Smooth muscle cell (in vitro differentiated cells): ENCODE measurements around the gene CDC42EP3. TPM values are rescaled to one million over a fixed set of nuclear protein-coding genes. Genes with fewer than 3 reads are reported as not detected.

Source experiments
- DNase-seq: peaks from one replicate; lab custom pipeline; 2025; ENCODE audit not compliant: unreplicated experiment; lab: John Stamatoyannopoulos, UW
- H2AFZ ChIP-seq: fragments of 200-600 bp; sonication (generic); 2 replicates; pipeline ENCODE4 v1.6.0; 2016; ENCODE audit warnings: antibody characterized with exemption, low read depth, mild to moderate bottlenecking
- H3F3A ChIP-seq: fragments of 200-600 bp; sonication (generic); 2 replicates; pipeline ENCODE4 v1.6.0; 2017; ENCODE audit warnings: antibody characterized with exemption, low read depth
- H3K27ac ChIP-seq: fragments of 200-600 bp; sonication (generic); 2 replicates; pipeline ENCODE4 v1.5.1; 2016; ENCODE audit warnings: low read depth, mild to moderate bottlenecking
- H3K27me3 ChIP-seq: fragments of 200-600 bp; sonication (generic); 2 replicates; pipeline ENCODE4 v1.6.1; 2016; ENCODE audit warnings: low read depth, mild to moderate bottlenecking
- H3K36me3 ChIP-seq: fragments of 200-600 bp; sonication (generic); 2 replicates; pipeline ENCODE4 v1.5.1; 2016; ENCODE audit warnings: low read depth
- H3K4me1 ChIP-seq: fragments of 200-600 bp; sonication (generic); 2 replicates; pipeline ENCODE4 v1.5.1; 2016; ENCODE audit warnings: low read depth
- H3K4me2 ChIP-seq: fragments of 200-600 bp; sonication (generic); 2 replicates; pipeline ENCODE4 v1.6.0; 2016; ENCODE audit warnings: mild to moderate bottlenecking
- H3K4me3 ChIP-seq: fragments of 200-600 bp; sonication (generic); 2 replicates; pipeline ENCODE4 v1.5.1; 2016; ENCODE audit warnings: mild to moderate bottlenecking
- H3K79me2 ChIP-seq: fragments of 200-600 bp; sonication (generic); 2 replicates; pipeline ENCODE4 v1.6.0; 2016; ENCODE audit warnings: low read depth, mild to moderate bottlenecking
- H3K9ac ChIP-seq: fragments of 200-600 bp; sonication (generic); 2 replicates; pipeline ENCODE4 v1.6.0; 2016; ENCODE audit warnings: low read depth
- H3K9me3 ChIP-seq: fragments of 200-600 bp; sonication (generic); replicated peaks from 2 replicates; pipeline ENCODE4 v1.5.1; 2016; ENCODE audit warnings: low read depth
- H4K20me1 ChIP-seq: fragments of 200-600 bp; sonication (generic); 2 replicates; pipeline ENCODE4 v1.6.0; 2016; ENCODE audit warnings: low read depth
- whole genome bisulfite sequencing: methylation state at CpG from one replicate; pipeline ENCODE4 v1.1.7; 2016; ENCODE audit warnings: low lambda C conversion rate; 5-methylcytosine and 5-hydroxymethylcytosine counted together
- polyA plus RNA-seq: library from polyadenylated mRNA; unstranded; fragments of >200 nt; fragmentation: Nextera tagmentation; extraction: Ambion mirVana; gene quantifications from 2 replicates; pipeline ENCODE4 v1.2.1, GENCODE V29; 2016
- total RNA-seq: library from RNA; depleted of rRNA; stranded (reverse); fragments of >200 nt; gene quantifications from 2 replicates; pipeline ENCODE4 v1.2.3, GENCODE V29; 2014
- TF ChIP-seq, protein P1 (sequence below): fragments of 200-600 bp; sonication (generic); IDR thresholded peaks from 2 replicates; pipeline ENCODE4 v1.5.1; 2017; ENCODE audit warnings: borderline replicate concordance, mild to moderate bottlenecking, antibody characterized with exemption; ENCODE audit not compliant: insufficient read depth, poor library complexity, severe bottlenecking

Gene CDC42EP3
- total and polyA plus RNA-seq, 2 experiments from 2014 or later = 40.0 to 51.1 TPM

DNA sequence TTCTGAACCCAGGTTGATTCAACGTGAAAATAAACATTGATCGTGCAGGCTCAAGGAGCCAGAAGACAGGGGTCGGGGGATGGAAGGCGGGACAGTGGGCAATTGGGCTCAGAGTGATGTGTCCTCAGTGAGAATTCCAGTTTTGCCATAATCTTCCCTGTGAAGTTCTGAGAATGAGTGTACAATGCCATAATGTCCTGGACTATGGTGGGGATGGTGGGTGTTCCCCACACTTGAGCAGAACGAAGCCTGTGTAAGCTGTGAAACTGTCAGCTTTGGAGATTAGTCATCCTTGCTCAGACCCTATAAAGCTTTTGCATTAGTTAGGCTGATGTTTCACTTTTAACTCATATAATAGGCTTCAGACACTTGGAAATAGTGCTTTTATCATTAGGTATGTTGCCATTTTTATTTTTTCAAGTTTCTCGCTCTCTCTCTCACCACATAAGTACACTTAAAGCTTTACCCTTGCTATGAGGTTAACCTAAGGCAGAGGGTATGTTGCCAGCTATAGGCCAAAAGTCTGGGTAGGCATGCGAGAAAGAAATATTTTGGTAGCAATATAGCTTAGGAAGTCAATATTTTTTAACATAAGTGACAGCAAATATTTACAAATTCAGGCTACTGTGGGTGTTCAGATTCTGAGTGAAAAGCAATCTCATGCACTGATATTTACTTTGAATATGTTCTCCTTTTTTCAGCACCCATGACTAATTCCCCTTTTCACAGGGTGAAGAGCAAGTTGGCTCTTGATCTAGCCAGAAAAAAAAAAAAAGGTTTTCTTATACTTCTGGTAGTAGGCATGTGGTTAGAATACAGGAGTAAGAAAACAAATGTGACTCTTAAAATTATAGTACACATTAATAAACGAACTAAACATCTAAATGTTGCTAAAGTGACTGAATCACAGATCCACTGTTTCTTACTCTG, 47.2 kb downstream of the CDC42EP3 start:
- Histone ChIP-seq H3K79me2 (no peaks in the 10 kb centered on the region), H3F3A (peaks cover 5% of the 10 kb centered on the region), H3K27me3 (no peaks in the 10 kb centered on the region), H3K36me3 (no peaks in the 10 kb centered on the region), H3K9me3 (no peaks in the 10 kb centered on the region), H3K9ac (no peak overlapping the region), H3K4me3 (no peak overlapping the region), H2AFZ (no peak overlapping the region), H3K4me2 (peak overlapping the region; percentile 58), H3K4me1 (no peaks in the 10 kb centered on the region), H3K27ac (peak overlapping the region; percentile 79), H4K20me1 (no peaks in the 10 kb centered on the region)
- DNase-seq = no peak
- 58% methylated on average over 8 of the region's 8 CpGs for WGBS
- TF ChIP-seq, protein P1, sequence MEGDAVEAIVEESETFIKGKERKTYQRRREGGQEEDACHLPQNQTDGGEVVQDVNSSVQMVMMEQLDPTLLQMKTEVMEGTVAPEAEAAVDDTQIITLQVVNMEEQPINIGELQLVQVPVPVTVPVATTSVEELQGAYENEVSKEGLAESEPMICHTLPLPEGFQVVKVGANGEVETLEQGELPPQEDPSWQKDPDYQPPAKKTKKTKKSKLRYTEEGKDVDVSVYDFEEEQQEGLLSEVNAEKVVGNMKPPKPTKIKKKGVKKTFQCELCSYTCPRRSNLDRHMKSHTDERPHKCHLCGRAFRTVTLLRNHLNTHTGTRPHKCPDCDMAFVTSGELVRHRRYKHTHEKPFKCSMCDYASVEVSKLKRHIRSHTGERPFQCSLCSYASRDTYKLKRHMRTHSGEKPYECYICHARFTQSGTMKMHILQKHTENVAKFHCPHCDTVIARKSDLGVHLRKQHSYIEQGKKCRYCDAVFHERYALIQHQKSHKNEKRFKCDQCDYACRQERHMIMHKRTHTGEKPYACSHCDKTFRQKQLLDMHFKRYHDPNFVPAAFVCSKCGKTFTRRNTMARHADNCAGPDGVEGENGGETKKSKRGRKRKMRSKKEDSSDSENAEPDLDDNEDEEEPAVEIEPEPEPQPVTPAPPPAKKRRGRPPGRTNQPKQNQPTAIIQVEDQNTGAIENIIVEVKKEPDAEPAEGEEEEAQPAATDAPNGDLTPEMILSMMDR = no peak

DNA sequence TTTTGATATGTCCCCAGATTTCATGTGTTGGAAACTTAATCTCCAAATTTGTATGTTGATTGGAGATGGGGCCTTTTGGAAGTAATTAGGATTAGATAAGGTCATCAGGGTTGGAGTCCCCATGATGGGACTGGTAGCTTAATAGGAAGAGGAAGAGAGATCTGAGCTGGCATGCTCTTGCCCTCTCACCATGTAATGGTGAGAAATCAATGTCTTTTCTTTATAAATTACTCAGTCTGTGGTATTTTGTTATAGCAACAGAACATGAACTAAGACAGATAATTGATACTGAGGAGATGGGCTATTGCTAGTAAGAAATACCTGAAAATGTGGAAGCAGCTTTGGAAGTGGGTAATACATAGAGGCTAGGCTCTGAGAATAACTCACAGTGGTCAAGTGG, 48.0 kb downstream of the CDC42EP3 start:
- H3K4me1 ChIP-seq = no peaks in the 10 kb centered on the region
- no peaks in the 10 kb centered on the region for H3K9me3 ChIP-seq
- H3K27ac ChIP-seq = peak overlapping the region; percentile 79
- no peak overlapping the region for H3K4me3 ChIP-seq
- H3K4me2 ChIP-seq = no peak overlapping the region
- no peaks in the 10 kb centered on the region for H3K79me2 ChIP-seq
- TF ChIP-seq, protein P1 = no peak
- no peak for DNase-seq
- H4K20me1 ChIP-seq = no peaks in the 10 kb centered on the region
- no peak overlapping the region for H2AFZ ChIP-seq
- H3K27me3 ChIP-seq = no peaks in the 10 kb centered on the region
- no peaks in the 10 kb centered on the region for H3K36me3 ChIP-seq
- H3K9ac ChIP-seq = no peak overlapping the region
- H3F3A ChIP-seq = peaks cover 5% of the 10 kb centered on the region

DNA sequence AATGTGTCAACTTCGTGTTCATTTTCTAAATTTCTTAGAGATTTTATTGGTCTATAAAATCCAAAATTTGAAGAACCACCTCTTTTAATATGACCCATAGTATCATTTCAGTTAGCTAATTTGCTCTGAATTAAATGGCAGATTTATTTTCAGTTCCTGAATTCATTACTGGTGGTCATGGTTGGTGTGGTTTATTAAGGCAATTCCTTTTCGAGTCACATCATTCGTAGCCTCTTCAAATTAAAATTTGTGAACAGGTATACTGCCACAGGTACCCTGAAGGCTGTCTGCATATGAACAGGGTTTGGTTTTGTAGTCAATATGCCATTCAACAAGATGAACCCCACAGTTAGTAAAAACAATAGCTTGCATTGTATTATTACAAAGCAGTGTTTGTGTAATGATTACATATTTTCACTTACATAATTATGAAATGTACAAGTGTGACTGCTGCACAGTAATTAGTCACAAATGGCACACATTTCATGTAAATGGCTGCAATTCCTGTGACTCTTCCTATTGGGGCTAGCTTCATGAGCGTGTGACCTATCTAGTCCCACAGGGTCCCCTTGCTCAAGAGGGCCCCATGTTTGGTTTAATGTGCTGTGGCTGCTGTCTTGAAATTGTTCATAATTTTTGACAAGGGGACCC, 48.9 kb downstream of the CDC42EP3 start:
- TF ChIP-seq, protein P1 = no peak
- Histone ChIP-seq H3K4me3 (no peak overlapping the region), H3K4me1 (no peaks in the 10 kb centered on the region), H2AFZ (no peak overlapping the region), H3K79me2 (no peaks in the 10 kb centered on the region), H3K4me2 (no peak overlapping the region), H3K9ac (no peak overlapping the region), H3K27me3 (no peaks in the 10 kb centered on the region), H3K9me3 (no peaks in the 10 kb centered on the region), H3K36me3 (no peaks in the 10 kb centered on the region), H4K20me1 (no peaks in the 10 kb centered on the region), H3K27ac (no peak overlapping the region), H3F3A (peaks cover 5% of the 10 kb centered on the region)
- WGBS = 97% methylated on average over 4 of the region's 4 CpGs
- DNase-seq = no peak
